ENCODE results near the gene FOXP1. TPM values are rescaled to one million over a fixed set of nuclear protein-coding genes. Genes with fewer than 3 reads are reported as not detected.

FOXP1 gene
- total RNA-seq, 1 experiment from 2014 or later, result 2.9 TPM

- Histone ChIP-seq H3K36me3 (ENCODE audit: control insufficient read depth, insufficient read depth, low read length) (no peaks in the 10 kb centered on the region), H3K9me3 (ENCODE audit: control insufficient read depth, insufficient read depth, low read depth, low read length) (no peaks in the 10 kb centered on the region), H3K4me1 (ENCODE audit: control insufficient read depth, insufficient read depth, low read length) (no peaks in the 10 kb centered on the region), H3K27me3 (ENCODE audit: control insufficient read depth, insufficient read depth, low read length) (peaks cover 6% of the 10 kb centered on the region), H3K4me3 (ENCODE audit: low read depth in 2 of 2, low read length in 2 of 2) (no peak overlapping the region), H3K27ac (ENCODE audit: low read length) (no peak overlapping the region)
- intact Hi-C loops (cut with micrococcal nuclease; ENCODE audit: unreplicated experiment) (no loop called here), in situ Hi-C loops (cut with HindIII; ENCODE audit: low pct_unique_long_range_greater_than_20kb, low sequenced_read_pairs) (no loop called here)
- POLR2A ChIA-PET, result no interaction called here
- BruUV-seq (replicated peaks), result no TSS peak
- no peak for ATAC-seq
- CTCF ChIA-PET, result no interaction called here
- DNase-seq (ENCODE audit: low read depth, low spot score), result no peak
- TF ChIP-seq REST (IDR thresholded peaks at IDR 0.05; ENCODE audit: insufficient read depth in 1 of 2, low read depth in 2 of 2, low read length in 1 of 2) (no peak), POLR2AphosphoS5 (IDR thresholded peaks at IDR 0.05; ENCODE audit: low read depth, low read length) (no peak), SIN3A (IDR thresholded peaks at IDR 0.05; ENCODE audit: borderline replicate concordance, insufficient read depth, low read depth, low read length) (no peak), CTCF (IDR thresholded peaks at IDR 0.05) (no peak), TCF7L2 (IDR thresholded peaks at IDR 0.05; ENCODE audit: low read depth, low read length) (no peak)
These were observed 4.1 kb downstream of the FOXP1 start for GRCh38 chr3:71579326-71579934.

- Histone ChIP-seq H3K27me3 (ENCODE audit: control insufficient read depth, insufficient read depth, low read length) (peaks cover 6% of the 10 kb centered on the region), H3K9me3 (ENCODE audit: control insufficient read depth, insufficient read depth, low read depth, low read length) (no peaks in the 10 kb centered on the region), H3K27ac (ENCODE audit: low read length) (no peak overlapping the region), H3K4me1 (ENCODE audit: control insufficient read depth, insufficient read depth, low read length) (no peaks in the 10 kb centered on the region), H3K36me3 (ENCODE audit: control insufficient read depth, insufficient read depth, low read length) (no peaks in the 10 kb centered on the region), H3K4me3 (ENCODE audit: low read depth in 2 of 2, low read length in 2 of 2) (no peak overlapping the region)
- POLR2A ChIA-PET, result no interaction called here
- no peak for ATAC-seq
- CTCF ChIA-PET, result no interaction called here
- BruUV-seq (replicated peaks), result no TSS peak
- in situ Hi-C loops (cut with HindIII; ENCODE audit: low pct_unique_long_range_greater_than_20kb, low sequenced_read_pairs), result no loop called here
- TF ChIP-seq CTCF (IDR thresholded peaks at IDR 0.05), result no peak
- TF ChIP-seq TCF7L2 (IDR thresholded peaks at IDR 0.05; ENCODE audit: low read depth, low read length), result no peak
- no peak for TF ChIP-seq REST (IDR thresholded peaks at IDR 0.05; ENCODE audit: insufficient read depth in 1 of 2, low read depth in 2 of 2, low read length in 1 of 2)
- TF ChIP-seq SIN3A (IDR thresholded peaks at IDR 0.05; ENCODE audit: borderline replicate concordance, insufficient read depth, low read depth, low read length), result no peak
- TF ChIP-seq POLR2AphosphoS5 (IDR thresholded peaks at IDR 0.05; ENCODE audit: low read depth, low read length), result no peak
- intact Hi-C loops (cut with micrococcal nuclease; ENCODE audit: unreplicated experiment), result no loop called here
- no peak for DNase-seq (ENCODE audit: low read depth, low spot score)
These were observed 5.3 kb downstream of the FOXP1 start for GRCh38 chr3:71578054-71578751.

Measured in Panc1 (cell line).